DOHH2 (cell line): ENCODE results near the gene SLC44A1.

Source experiments
- EZH2phosphoT487 ChIP-seq: fragments of 200-600 bp; sonication (generic); IDR thresholded peaks from 2 replicates; pipeline ENCODE4 v1.6.1; 2017; ENCODE audit warnings: borderline replicate concordance, mild to moderate bottlenecking, antibody characterized with exemption, low read length, moderate library complexity, mixed read lengths
- TF ChIP-seq, protein P1 (sequence below): fragments of 200-600 bp; sonication (generic); IDR thresholded peaks from one replicate; pipeline ENCODE4 v1.5.1; 2014; ENCODE audit warnings: antibody characterized with exemption, mild to moderate bottlenecking, low read depth, low read length; ENCODE audit not compliant: poor library complexity, severe bottlenecking

DNA sequence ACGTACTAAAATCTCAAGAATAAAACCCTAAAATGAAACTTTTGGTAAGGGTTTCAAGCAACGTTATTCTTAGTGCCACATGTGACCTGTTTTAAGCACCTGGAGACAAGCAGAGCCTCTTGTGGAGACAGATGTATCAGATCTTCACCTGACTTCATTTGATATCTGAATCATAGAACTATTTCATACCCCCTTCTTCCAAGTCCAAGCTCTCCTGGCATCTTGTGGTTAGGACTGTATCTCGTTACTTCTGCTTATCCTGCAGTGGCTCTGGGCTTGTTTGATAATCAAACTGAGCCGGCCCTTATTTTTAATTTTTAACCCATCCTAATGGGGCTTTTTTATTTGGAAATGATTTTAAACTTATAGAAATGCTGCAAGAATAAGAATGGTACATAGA lies 192.3 kb downstream of the SLC44A1 start:
- TF ChIP-seq, protein P1, sequence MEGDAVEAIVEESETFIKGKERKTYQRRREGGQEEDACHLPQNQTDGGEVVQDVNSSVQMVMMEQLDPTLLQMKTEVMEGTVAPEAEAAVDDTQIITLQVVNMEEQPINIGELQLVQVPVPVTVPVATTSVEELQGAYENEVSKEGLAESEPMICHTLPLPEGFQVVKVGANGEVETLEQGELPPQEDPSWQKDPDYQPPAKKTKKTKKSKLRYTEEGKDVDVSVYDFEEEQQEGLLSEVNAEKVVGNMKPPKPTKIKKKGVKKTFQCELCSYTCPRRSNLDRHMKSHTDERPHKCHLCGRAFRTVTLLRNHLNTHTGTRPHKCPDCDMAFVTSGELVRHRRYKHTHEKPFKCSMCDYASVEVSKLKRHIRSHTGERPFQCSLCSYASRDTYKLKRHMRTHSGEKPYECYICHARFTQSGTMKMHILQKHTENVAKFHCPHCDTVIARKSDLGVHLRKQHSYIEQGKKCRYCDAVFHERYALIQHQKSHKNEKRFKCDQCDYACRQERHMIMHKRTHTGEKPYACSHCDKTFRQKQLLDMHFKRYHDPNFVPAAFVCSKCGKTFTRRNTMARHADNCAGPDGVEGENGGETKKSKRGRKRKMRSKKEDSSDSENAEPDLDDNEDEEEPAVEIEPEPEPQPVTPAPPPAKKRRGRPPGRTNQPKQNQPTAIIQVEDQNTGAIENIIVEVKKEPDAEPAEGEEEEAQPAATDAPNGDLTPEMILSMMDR, result no peak
- no peak for TF ChIP-seq EZH2phosphoT487
